HG02759 (cell line): ENCODE data around the gene KRTDAP.

Experiments
- ATAC-seq: cut with Tn5 transposase; IDR thresholded peaks from one replicate; pipeline ENCODE4 v1.9.1; 2021; ENCODE audit warnings: mild to moderate bottlenecking, moderate library complexity; ENCODE audit not compliant: unreplicated experiment

Gene KRTDAP

DNA sequence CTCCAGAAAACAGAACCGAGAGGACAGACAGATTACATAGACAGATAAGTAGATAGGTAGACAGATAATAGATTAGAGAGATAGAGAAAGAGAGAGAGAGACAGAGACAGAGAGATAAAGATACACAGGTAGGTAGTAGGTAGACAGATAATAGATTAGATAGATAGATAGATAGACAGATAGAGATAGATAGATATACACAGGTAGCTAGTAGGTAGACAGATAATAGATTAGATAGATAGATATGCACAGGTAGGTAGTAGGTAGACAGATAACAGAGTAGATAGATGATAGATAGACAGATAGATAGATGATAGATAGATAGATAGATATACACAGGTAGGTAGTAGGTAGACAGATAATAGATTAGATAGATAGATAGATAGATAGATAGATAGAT is 32.1 kb downstream of the KRTDAP start:
- no peak for ATAC-seq

DNA sequence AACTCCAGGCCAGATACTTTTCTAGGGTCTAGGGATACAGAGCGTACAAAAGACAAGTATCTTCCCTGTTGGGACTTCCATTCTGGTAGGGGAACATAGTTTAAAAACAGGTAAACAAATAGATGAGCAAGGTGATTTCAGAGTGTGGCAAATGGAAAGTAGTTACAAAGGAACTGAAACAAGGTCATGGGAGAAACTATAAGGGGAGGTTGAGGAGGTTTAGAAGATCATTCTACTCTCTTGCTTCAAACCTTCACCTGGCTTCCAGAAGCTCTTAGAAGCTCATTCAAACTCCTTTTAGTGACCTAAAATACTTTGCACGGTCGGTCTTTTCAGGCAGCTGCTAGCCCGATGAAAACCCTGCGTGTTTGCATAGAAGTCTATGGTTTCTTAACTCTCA is 33.1 kb downstream of the KRTDAP start:
- no peak for ATAC-seq

DNA sequence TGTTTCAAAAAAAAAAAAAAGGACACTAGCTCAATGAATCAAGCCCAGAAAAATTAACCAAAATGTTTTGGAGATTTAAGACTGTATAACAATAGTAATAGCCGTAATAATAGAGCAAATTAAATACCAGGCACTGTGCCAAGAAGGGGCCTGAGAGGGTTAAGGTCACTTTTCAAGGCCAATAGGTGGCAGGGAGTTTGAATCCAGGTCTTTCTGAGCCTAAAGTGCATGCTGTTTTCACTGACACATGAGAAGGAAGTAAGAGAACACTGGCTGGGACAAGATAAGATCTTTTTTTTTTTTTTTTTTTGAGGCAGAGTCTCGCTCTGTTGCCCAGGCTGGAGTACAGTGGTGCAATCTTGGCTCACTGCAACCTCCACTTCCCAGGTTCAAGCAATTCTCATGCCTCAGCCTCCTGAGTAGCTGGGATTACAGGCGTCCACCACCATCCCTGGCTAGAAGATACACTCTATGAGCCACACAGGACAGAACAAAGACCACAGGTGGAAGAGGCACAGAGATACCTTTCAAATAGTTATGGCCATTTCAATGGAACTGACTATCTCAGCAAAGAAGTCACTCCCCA is 34.6 kb downstream of the KRTDAP start:
- ATAC-seq: no peak

GRCh38 chr19:35454663-35455062 is 35.6 kb downstream of the KRTDAP start:
- ATAC-seq: no peak

GRCh38 chr19:35451338-35452096 is 38.7 kb downstream of the KRTDAP start:
- ATAC-seq: no peak

DNA sequence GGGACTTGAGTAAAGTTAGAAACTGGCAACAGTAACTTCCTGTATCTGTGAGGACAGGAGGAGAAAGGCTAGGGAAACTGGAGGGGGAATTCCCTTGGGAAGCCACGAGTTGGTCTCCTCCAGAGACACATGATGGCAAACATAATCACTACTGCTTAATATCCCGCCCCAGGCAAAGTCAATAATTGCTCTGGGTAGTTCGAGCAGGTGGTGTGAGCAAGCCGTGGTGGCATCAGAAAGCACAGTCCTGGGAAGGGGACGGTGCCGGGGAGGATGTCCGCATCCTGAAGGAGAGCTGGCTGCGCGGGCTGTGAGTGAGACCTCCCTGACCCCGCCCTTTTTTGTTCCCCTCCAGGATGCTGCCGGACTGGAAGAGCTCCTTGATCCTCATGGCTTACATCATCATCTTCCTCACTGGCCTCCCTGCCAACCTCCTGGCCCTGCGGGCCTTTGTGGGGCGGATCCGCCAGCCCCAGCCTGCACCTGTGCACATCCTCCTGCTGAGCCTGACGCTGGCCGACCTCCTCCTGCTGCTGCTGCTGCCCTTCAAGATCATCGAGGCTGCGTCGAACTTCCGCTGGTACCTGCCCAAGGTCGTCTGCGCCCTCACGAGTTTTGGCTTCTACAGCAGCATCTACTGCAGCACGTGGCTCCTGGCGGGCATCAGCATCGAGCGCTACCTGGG is 40.8 kb downstream of the KRTDAP start:
- no peak for ATAC-seq

DNA sequence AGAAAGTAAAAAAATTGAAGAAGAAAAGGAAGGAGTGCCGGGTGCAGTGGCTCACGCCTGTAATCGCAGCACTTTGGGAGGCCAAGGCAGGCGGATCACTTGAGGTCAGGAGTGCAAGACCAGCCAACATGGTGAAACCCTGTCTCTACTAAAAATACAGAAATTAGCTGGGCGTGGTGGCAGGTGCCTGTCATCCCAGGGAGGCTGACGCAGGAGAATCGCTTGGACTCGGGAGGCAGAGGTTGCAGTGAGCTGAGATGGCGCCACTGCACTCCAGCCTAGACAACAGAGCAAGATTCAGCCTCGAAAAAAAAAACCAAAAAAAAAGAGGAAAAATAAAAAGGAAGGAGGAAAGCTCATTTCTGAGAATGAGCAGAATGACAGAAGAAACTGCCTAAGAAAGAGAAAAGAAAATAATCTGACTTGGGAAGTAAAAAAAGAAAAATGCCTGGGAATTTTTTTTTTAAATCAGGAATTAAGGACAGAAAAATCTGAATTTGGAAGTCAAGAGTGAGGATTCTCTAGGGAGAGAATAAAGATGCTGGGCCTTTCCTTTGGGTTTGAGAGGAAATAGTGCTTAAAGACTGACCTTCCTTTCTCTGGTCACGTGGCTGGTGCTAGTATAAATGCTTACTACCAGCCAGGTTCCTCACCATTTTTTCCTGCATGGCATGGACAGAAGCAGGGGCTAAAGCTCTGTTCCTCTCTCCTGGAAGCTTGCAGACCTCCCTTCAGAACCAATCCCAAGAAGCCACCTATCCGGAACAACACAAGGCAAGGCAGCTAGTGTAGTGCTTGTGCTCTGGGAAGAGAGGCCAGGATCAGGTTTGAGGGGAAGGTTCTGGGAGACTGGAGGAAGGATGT is 42.4 kb downstream of the KRTDAP start, which contains the start of gene FFAR2:
Gene FFAR2, plus strand, starts transcription at position 652 of the 864 bp plus-strand sequence. CDS start 1,458 bp downstream, outside the sequence.
- ATAC-seq: no peak

- ATAC-seq: no peak
Measured at GRCh38 chr19:35445826-35446593, 44.3 kb downstream of the KRTDAP start.

GRCh38 chr19:35444735-35445134 is 45.5 kb downstream of the KRTDAP start:
- no peak for ATAC-seq

DNA sequence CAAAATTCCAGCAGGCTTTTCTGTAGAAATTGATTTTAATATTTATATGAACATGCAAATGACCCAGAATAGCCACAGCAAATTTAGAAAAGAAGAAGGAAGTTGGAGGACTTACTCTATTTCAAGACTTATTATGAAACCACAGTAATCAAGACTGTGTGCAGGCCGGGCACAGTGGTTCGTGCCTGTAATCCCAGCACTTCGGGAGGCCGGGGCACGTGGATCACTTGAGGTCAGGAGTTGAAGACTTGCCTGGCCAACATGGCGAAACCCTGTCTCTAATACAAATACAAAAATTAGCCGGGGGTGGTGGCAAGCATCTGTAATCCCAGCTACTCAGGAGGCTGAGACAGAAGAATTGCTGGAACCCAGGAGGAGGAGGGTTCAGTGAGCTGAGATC is 48.2 kb downstream of the KRTDAP start:
- no peak for ATAC-seq

DNA sequence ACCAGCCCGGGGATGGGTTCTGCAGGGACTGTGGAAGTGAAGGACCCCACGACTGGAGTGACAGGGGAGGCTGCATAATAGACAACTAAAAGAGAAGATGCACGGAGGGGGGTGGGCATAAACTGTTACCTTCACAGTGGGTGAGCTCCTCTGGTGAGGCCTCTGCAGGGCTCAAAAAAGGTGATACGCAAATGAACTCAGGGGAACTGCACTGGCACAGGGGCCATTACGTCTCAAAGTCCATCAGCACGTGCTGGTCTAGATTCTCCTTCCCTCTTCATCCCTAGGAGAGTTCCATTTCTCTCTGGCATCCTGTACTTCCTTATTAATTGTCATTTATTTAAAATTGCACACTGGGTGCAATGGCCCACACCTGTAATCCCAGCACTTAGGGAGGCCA is 50.3 kb downstream of the KRTDAP start:
- no peak for ATAC-seq

DNA sequence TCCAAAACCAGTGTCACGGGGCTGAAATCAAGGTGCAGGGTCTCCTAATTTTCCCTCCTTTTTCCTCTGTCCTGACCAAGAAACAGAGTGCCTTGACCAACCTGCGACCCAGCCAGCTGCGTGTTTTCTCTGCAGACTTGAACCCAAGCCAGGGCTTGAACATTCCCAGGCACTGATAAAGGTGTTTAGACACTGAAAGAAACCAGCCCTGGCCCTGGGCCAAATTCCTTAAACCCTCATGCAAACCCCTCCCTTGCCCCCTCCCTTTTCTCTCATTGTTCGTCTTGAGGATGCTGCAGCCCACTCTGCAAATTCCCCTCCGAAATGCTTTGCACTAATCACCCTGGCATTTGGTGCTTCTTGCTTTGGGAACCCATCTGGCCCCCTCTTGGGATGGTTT is 51.7 kb downstream of the KRTDAP start:
- ATAC-seq: no peak

- no peak for ATAC-seq
Measured at GRCh38 chr19:35438096-35438495, 52.2 kb downstream of the KRTDAP start.

DNA sequence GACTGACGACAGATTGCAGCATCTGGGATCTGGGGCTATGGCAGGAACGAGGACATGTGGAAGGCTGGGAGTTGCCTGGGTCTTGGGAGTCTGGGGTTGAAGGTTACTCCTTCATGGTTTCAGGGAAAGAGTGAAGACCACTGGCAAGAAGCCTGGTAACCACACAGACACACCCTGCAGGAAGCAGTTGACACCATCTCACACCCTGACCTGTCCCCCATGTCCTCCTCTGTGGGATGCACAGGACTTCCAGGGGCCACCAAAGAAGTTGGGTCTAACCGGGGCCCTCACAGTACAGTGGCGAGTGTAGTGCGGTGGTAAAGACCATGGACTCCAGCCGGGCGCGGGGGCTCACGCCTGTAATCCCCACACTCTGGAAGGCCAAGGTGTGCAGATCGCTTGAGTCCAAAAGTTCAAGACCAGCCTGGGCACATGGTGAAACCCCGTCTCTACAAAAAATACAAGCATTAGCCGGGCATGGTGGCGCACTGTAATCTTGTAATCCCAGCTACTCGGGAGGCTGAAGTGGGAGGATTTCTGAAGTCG is 52.8 kb downstream of the KRTDAP start:
- no peak for ATAC-seq
